Activated naive CD4-positive, alpha-beta T cell treated with Interleukin-2 at 50 U/mL for 16 hours (primary cell): ENCODE measurements around the gene SMYD4.
"Not testable (repeated sequence)": the region's sequence is repeated elsewhere in the genome, so short reads cannot be mapped to it uniquely, and the experiment has no call there.

Experiments used
- DNase-seq: peaks from one replicate; pipeline ENCODE4 v3.0.0-alpha.2; 2020

Gene SMYD4

DNA sequence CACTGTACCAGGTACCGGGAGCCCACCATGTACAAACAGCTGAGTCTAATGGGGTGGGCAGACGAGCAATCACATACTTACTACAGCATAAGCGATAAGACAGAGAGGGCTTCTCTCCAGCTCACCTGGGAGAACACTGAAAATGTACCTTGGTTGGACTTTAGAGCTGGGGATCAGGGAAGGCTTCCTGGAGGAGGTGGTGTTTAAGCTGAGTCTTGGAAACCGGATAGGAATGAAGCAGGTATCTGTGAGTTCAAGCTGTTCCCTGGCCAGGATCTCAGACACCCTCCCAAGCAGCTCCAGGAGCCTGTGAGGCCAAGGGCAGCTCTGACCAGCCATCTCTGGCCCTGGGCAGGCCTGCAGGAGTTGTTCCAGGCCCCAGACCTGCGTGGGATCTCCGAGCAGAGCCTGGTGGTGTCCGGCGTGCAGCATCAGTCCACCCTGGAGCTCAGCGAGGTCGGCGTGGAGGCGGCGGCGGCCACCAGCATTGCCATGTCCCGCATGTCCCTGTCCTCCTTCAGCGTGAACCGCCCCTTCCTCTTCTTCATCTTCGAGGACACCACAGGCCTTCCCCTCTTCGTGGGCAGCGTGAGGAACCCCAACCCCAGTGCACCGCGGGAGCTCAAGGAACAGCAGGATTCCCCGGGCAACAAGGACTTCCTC is 75.8 kb downstream of the SMYD4 start:
- no peak for DNase-seq

DNA sequence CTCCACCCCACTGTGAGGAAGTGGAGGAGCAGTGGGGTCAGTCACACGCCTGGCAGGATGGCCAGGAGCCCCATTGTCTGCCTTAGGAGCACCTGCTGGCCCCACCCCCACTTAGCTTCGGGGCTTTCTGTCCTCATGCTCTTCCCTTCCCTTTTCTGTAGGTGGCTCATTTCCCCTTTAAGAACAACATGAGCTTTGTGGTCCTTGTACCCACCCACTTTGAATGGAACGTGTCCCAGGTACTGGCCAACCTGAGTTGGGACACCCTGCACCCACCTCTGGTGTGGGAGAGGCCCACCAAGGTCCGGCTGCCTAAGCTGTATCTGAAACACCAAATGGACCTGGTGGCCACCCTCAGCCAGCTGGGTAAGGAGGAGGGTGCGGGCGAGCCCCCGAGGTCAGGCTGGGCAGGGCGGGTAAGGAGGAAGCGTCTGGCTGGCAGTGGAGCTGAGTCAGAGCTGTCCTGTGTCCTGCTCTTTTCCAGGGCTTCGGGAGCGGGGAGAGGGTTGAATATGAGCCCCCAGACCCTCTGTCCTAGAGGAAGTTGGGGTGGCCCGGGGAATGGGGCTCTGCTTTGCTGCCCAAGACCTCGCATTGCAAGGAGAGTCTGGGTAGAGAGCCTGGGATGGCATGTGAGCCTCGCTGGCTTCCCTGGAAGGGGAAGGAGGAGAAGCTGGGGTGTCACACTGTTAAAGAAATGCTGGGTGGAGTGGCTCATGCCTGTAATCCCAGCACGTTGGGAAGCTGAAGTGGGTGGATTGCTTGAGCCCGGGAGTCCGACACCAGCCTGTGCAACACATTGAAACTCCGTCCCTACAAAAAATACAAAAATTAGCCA is 77.1 kb downstream of the SMYD4 start:
- no peak for DNase-seq

DNA sequence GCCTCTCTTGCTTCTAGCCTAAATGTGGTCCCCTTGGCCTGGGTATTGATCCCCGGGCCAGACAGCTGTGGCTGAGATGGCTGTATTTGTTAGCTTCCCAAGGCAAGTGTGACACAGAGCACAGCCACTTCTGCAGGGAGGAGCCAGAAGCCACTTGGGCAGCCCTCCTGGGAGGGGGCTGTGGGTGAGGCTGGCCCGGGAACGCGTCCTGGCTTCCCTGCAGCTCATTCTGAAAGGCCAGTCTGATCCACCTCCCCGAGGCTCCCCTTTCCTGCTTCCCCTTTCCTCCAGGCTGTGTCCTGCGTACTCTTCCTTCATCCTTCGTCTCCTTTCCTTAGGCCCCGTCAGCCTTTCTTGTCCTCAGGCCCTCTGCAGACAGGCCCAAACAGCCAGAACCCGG is 79.1 kb downstream of the SMYD4 start:
- DNase-seq = no peak

DNA sequence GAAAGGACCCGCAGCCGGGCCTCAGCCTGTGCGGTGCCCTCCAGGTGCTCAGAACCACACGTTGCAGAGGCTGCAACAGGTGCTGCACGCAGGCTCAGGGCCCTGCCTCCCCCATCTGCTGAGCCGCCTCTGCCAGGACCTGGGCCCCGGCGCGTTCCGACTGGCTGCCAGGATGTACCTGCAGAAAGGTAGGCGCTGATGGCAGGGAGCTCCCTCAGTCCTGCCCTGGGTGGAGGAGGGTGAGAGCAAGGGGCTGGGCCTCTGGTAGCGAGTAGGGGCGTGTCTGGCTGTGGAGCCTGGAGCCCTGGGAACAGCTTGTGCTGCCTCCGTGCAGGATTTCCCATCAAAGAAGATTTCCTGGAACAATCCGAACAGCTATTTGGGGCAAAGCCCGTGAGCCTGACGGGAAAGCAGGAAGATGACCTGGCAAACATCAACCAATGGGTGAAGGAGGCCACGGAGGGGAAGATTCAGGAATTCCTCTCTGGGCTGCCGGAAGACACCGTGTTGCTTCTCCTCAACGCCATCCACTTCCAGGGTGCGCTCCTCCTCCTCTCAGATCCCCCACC is 82.6 kb downstream of the SMYD4 start:
- DNase-seq = no peak

DNA sequence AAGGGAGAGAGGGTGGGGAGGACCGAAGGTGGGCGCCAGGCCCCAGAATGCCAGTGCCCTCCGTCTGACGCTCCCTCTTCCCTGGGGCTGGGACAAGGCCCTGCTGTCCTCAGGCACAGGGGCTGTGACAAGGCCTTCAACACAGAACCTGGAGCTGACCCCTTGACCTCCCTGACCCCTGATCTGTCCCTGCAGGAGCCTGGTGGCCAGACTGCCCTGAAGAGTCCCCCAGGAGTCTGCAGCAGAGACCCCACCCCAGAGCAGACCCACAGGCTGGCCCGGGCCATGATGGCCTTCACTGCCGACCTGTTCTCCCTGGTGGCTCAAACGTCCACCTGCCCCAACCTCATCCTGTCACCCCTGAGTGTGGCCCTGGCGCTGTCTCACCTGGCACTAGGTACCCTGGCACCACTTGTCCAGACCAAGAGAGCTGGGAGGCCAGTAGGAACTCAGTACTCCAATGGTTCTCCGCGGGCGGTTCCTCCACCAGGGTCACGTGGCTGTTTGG is 84.1 kb downstream of the SMYD4 start:
- DNase-seq = no peak

DNA sequence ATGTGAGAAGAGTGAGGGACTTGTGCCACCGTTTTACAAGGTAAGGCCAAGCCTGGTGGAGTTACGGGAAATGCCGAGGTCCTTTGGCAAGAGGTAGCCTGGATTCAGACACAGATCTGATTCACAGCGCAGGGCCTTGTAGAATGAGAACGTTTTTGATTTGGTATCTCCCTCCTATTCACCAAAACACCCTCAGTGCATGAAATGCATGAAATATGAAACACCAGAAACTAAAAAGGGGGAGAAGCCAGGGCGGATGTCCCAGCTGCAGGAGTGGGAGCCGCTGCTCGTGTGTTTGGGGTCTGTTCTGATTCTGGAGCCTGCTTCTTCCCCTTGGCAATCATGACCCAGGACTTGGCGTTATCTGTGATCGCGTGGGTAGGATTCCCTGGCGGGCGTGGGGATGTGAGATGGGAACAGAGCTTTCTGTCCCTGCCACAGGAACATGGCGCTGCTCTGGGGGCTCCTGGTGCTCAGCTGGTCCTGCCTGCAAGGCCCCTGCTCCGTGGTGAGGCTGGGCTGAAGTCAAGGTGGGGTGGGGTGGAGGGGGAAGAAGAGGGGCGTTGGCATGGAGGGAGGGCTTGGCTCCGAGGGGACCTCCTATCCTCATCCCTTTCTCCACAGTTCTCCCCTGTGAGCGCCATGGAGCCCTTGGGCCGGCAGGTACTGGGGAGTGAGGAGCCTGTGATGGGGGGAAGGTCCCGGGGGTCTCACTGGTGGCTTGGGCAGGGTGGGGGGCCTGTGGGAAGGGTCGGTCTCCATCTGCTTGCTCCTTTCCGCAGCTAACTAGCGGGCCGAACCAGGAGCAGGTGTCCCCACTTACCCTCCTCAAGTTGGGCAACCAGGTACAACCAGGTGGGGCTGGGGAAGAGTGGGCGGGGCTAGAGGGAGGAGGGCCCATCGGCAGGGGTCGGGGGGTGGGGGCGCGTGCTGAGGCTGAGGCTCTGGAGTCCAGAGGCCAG is 84.9 kb downstream of the SMYD4 start:
- no peak for DNase-seq

- no peak for DNase-seq
Observed at GRCh38 chr17:1743088-1743439, 86.6 kb downstream of the SMYD4 start.

DNA sequence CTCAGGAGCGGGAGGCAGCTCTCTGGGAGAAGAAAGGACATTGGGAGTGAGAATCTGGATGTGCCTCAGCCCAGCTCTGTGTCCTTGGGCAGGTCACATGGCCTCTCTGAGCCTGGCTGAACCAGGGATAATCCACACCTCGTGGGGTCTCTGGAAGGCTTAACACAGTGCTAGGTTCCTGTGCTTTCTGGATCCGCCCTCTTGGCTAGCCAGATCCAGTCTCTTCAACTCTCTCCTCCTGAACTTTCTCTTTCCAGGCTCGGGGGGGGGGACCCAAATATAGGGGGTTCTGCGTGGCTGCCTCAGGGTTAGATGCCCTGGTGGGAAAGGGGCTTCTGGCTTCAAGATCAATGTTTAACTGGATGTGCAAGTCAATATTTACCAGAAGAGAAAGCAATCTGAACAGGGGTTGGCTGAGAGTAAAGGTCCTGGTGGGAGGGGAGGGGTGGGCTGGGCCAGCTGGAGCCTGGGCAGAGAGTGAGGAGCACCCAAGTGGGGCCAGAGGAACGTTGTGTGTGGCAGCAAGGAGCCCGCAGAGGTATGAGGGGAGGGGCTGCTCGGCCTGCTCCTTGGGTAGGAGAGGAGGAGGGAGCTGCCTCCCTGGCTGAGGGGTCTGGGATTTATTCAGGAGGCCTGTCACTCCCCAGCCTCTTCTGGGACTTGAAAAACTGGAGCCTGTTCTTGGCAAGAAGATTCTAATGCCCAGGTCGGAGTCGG is 87.2 kb downstream of the SMYD4 start, which contains the start of gene SERPINF2:
Gene SERPINF2 (plus strand): TSS at position 501 of the 717 bp plus-strand sequence. CDS start 2,125 bp downstream, outside the sequence.
- no peak for DNase-seq

DNA sequence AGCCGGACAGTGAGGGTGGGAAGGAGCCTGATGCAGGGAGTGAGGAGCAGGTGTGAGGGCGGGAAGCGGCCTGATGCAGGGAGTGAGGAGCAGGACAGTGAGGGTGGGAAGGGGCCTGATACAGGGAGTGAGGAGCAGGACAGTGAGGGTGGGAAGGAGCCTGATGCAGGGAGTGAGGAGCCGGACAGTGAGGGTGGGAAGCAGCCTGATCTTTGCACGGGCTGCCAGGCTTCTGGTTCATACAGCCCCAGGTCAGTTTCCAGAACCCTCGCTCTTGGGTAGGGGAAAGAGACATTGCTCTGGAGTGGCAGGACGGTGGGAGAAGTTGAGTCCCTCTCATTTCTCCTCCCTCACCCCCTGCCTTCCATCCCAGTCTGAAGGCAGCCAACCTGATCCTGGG is 87.8 kb downstream of the SMYD4 start:
- not testable (repeated sequence) for DNase-seq

- DNase-seq = no peak
Observed at GRCh38 chr17:1737531-1738291, 92.0 kb downstream of the SMYD4 start.

DNA sequence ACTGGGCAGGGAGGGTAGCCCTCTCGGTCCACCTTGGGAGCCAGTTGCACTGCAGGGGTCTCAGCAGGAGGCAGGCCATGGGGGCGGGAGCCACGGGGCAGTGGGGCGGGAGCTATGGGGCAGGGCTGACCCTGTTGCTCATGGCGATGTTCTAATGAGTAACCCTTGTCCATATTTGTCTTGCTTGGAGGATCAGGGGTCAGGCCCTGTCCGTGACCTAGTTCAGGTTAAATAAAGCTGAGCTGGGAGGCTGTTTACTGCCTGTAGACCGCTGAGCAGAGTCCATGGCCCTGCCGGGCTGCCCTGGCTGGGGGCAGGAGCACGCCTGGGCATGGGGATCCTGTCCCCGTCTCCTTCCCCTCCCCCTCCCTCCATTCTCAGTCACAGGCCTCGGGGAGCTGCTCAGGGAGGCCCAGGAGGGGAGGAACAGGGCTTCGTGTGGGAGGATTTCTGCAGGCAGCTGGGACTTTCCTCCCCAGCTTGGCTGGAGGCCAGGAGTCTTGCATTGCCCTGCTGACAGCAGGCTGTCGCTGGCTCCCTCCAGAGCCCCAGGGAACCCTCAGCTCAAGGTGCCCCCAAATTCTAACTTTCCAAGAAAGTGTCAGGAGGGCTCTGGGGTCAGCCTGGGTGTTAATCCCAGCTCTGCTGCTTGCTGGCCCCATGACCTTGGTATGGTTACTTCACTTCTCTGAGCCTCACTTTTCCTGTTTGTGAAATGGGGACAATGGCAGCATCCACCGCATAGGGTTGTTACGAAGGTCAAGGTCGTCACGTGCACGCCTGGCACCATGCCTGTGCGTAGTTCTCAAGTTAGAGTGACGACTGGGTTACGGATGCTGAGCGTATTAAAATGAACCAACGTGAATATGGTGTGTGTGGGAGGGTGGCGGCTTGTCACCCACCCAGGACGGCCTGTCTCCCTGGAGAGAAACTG is 93.1 kb downstream of the SMYD4 start:
- DNase-seq = peak; percentile 67

GRCh38 chr17:1735834-1736347 is 93.8 kb downstream of the SMYD4 start:
- DNase-seq = no peak

DNA sequence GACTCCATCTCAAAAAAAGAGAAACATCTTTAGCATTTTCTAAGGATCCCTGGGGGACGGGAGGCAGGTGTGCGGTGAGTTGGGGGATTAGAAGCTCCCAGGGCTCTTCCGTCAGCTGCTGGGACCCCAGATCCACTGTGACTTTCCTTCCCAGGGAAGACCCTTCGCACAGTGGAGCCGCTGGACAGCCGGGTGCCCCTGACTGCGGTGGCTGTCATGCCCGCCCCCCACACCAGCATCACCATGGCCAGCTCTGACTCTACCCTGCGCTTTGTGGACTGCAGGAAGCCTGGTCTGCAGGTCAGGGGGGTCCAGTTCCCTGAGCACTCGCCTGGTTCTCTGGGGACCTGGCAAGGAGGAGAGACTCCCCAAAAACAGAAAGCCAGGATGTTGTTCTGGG is 94.3 kb downstream of the SMYD4 start:
- no peak for DNase-seq

- DNase-seq = no peak
Observed at GRCh38 chr17:1733759-1734158, 95.9 kb downstream of the SMYD4 start.

DNA sequence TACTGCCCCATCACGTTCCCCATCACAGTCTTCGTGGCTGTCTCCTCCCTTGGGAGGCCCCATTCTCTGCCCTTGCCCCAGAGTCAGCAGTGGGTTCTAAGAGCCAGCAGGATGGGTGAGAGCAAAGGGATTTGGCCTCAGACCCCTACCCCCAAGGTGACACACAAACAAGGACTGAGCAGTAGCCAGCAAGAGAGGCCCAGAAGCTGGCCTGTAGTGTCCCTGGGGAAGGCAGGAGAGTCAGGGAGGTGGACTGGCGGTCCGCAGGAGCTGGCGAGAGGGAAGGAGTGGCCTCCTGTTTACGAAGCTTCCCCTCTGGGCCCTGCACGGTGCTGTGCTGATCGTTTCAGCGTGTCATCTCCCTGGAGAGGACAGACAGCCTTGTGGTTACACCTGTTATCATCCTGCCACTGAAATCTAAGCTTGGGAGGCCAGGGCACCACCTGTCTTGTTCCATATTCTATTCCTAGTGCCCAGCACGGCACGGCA is 96.8 kb downstream of the SMYD4 start:
- no peak for DNase-seq

- DNase-seq = no peak
Observed at GRCh38 chr17:1732241-1732832, 97.4 kb downstream of the SMYD4 start.

DNA sequence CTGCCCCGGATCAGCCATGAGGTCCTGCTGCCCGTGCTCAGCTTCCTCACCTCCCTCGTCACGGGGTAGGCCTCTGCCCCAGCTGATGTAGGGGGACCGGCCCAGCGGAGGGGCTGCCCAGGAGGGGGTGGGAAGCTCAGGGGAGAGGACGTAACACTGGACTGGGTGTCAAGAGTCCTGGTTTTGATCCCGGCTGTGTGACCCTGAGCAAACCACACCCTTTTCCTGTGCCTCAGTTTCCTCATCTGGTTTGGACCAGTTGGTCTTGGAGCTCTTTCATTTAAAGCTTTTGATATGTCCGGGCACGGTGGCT is 98.6 kb downstream of the SMYD4 start:
- no peak for DNase-seq

DNA sequence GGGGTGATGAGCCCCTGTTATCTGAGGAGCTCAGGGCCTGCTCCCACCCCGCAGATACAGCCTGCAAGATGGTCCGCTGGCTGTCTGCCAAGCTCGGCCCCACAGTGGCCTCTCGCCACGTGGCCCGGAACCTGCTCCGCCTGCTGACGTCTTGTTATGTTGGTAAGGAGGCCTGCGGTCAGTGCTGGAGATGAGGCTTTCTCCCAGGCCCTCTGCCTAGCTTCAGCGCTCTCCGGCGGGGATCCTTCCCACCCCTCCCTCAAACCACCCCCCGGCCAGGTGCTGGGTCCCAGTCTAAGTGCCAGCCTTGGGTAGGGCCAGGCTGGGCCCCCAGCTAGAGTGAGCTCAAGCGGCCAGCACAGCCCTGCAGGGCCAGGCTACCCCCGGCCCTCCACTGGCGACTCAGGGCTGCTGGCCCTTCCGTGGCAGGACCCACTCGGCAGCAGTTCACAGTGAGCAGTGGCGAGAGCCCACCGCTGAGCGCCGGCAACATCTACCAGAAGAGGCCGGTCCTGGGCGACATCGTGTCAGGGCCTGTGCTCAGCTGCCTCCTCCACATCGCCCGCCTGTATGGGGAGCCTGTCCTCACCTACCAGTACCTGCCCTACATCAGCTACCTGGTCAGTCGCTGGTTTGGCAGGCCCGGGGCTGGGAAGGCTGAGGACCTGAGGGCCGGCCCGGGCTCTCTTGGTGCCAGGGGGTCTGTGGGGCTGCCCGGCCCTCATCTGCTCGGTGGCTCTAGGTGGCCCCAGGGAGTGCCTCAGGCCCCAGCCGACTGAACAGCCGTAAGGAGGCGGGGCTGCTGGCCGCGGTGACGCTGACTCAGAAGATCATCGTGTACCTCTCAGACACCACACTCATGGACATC is 99.1 kb downstream of the SMYD4 start:
- DNase-seq = no peak
